Hepatocyte (in vitro differentiated cells): ENCODE measurements around the gene PCDHGA6.
"Not testable (repeated sequence)": the region's sequence is repeated elsewhere in the genome, so short reads cannot be mapped to it uniquely, and the experiment has no call there.

Experiments
- CTCF ChIP-seq: fragments of 200-600 bp; sonication (generic); IDR thresholded peaks from 2 replicates; pipeline ENCODE4 v1.5.1; 2016; ENCODE audit warnings: antibody characterized with exemption, mild to moderate bottlenecking; ENCODE audit not compliant: poor library complexity
- EZH2 ChIP-seq: fragments of 200-600 bp; sonication (generic); IDR thresholded peaks from 2 replicates; pipeline ENCODE4 v1.6.1; 2016; ENCODE audit warnings: antibody characterized with exemption, mild to moderate bottlenecking, borderline replicate concordance
- EZH2phosphoT487 ChIP-seq: fragments of 200-600 bp; sonication (generic); IDR thresholded peaks from one replicate; pipeline ENCODE4 v1.6.1; 2018; ENCODE audit warnings: antibody characterized with exemption, mild to moderate bottlenecking, low read depth, moderate library complexity; ENCODE audit not compliant: unreplicated experiment, severe bottlenecking

GRCh38 chr5:141332571-141332970, 41.1 kb upstream of the PCDHGA6 start:
- TF ChIP-seq CTCF, EZH2, EZH2phosphoT487: not testable (repeated sequence)
